OCI-LY7 (cell line): ENCODE measurements around the gene SLC17A7. TPM values are rescaled to one million over a fixed set of nuclear protein-coding genes. Genes with fewer than 3 reads are reported as not detected.

Experiments used
- BruUV-seq: library from RNA; stranded (reverse); fragments of 400-500 nt; replicated peaks from 2 replicates; lab custom pipeline; 2021; lab: Mats Ljungman, UMichigan
- CTCF ChIA-PET: fragments of 300-600 bp; sonication (Branson Sonifier 250); formaldehyde crosslinking; loops from one replicate; lab custom pipeline; 2022; ENCODE audit warnings: antibody characterized with exemption; ENCODE audit not compliant: unreplicated experiment; lab: Charles Lee
- POLR2A ChIA-PET: fragments of 300-600 bp; sonication (Branson Sonifier 250); formaldehyde crosslinking; loops from one replicate; lab custom pipeline; 2022; ENCODE audit warnings: antibody characterized with exemption; lab: Charles Lee
- DNase-seq: peaks from one replicate; pipeline ENCODE4 v3.0.0-alpha.2; 2015; ENCODE audit warnings: low spot score
- H2AFZ ChIP-seq: fragments of 200-600 bp; sonication (generic), shearing (Covaris generic); 2 replicates; pipeline ENCODE4 v1.6.1; 2014; ENCODE audit warnings: mild to moderate bottlenecking, antibody characterized with exemption, low read length, moderate library complexity
- H3K27ac ChIP-seq: fragments of 200-600 bp; sonication (generic); 2 replicates; pipeline ENCODE4 v1.5.1; 2014; ENCODE audit warnings: mixed run types, low read depth, mild to moderate bottlenecking, moderate library complexity, low read length, inconsistent platforms; ENCODE audit not compliant: poor library complexity, severe bottlenecking
- H3K36me3 ChIP-seq: fragments of 200-600 bp; sonication (generic); 2 replicates; pipeline ENCODE4 v1.6.1; 2014; ENCODE audit warnings: mild to moderate bottlenecking, antibody characterized with exemption, low read length, moderate library complexity, mixed read lengths; ENCODE audit not compliant: insufficient read depth
- H3K4me1 ChIP-seq: fragments of 200-600 bp; sonication (generic); 2 replicates; pipeline ENCODE4 v1.5.1; 2014; ENCODE audit warnings: mild to moderate bottlenecking, low read length; ENCODE audit not compliant: insufficient read depth, poor library complexity, severe bottlenecking
- H3K4me2 ChIP-seq: fragments of 200-600 bp; sonication (generic); 2 replicates; pipeline ENCODE4 v1.6.1; 2014; ENCODE audit warnings: mild to moderate bottlenecking, low read length
- H3K4me3 ChIP-seq: fragments of 200-600 bp; sonication (generic); 2 replicates; pipeline ENCODE4 v1.5.1; 2014; ENCODE audit warnings: mild to moderate bottlenecking, low read depth, low read length; ENCODE audit not compliant: poor library complexity, severe bottlenecking
- H3K79me2 ChIP-seq: fragments of 200-600 bp; sonication (generic); 2 replicates; pipeline ENCODE4 v1.6.1; 2016; ENCODE audit warnings: low read depth, mild to moderate bottlenecking, low read length, moderate library complexity, mixed read lengths; ENCODE audit not compliant: insufficient read depth
- H3K9me2 ChIP-seq: fragments of 200-600 bp; sonication (generic); 2 replicates; pipeline ENCODE4 v1.6.1; 2016; ENCODE audit warnings: mild to moderate bottlenecking, low read length, mixed read lengths; ENCODE audit not compliant: insufficient read depth
- H3K9me3 ChIP-seq: fragments of 200-600 bp; sonication (generic); 2 replicates; pipeline ENCODE4 v1.6.1; 2014; ENCODE audit warnings: mild to moderate bottlenecking, mixed run types, low read length, mixed read lengths
- H4K20me1 ChIP-seq: fragments of 200-600 bp; sonication (generic); 2 replicates; pipeline ENCODE4 v1.6.1; 2014; ENCODE audit warnings: mild to moderate bottlenecking, antibody characterized with exemption, low read length, moderate library complexity, mixed read lengths; ENCODE audit not compliant: insufficient read depth
- EZH2phosphoT487 ChIP-seq: fragments of 200-600 bp; sonication (generic); IDR thresholded peaks from 2 replicates; pipeline ENCODE4 v1.6.1; 2018; ENCODE audit warnings: low read depth, borderline replicate concordance, mild to moderate bottlenecking, mixed run types, antibody characterized with exemption, low read length, moderate library complexity, mixed read lengths
- intact Hi-C: fragments of 100-400 bp; cut with micrococcal nuclease; formaldehyde crosslinking; loops from one replicate; pipeline ENCODE4 v1.10.0; 2022; ENCODE audit not compliant: unreplicated experiment
- total RNA-seq, 2 experiments: library from RNA; depleted of rRNA in 1 of 2; stranded (reverse); fragments of >200 nt in 1 of 2; shearing (Covaris generic) in 1 of 2; gene quantifications; 2 replicates each; pipeline ENCODE4 v1.2.3, GENCODE V29; 2014 to 2022
- TF ChIP-seq, protein P1 (sequence below): fragments of 200-600 bp; sonication (generic); conservative IDR thresholded peaks from 2 replicates; pipeline ENCODE4 v1.5.1; 2014; ENCODE audit warnings: mild to moderate bottlenecking, antibody characterized with exemption, low read length, moderate library complexity, mixed read lengths

The SLC17A7 gene
- total RNA-seq, 2 experiments from 2014 or later: 1.3 TPM

- Histone ChIP-seq H3K9me2 (no peaks in the 10 kb centered on the region), H3K36me3 (no peaks in the 10 kb centered on the region), H3K79me2 (no peaks in the 10 kb centered on the region), H3K4me2 (no peak overlapping the region), H3K9me3 (no peaks in the 10 kb centered on the region), H2AFZ (no peak overlapping the region), H3K4me3 (no peak overlapping the region), H3K4me1 (peaks cover 37% of the 10 kb centered on the region), H4K20me1 (no peaks in the 10 kb centered on the region), H3K27ac (no peak overlapping the region)
- no TSS peak for BruUV-seq
- TF ChIP-seq, protein P1, sequence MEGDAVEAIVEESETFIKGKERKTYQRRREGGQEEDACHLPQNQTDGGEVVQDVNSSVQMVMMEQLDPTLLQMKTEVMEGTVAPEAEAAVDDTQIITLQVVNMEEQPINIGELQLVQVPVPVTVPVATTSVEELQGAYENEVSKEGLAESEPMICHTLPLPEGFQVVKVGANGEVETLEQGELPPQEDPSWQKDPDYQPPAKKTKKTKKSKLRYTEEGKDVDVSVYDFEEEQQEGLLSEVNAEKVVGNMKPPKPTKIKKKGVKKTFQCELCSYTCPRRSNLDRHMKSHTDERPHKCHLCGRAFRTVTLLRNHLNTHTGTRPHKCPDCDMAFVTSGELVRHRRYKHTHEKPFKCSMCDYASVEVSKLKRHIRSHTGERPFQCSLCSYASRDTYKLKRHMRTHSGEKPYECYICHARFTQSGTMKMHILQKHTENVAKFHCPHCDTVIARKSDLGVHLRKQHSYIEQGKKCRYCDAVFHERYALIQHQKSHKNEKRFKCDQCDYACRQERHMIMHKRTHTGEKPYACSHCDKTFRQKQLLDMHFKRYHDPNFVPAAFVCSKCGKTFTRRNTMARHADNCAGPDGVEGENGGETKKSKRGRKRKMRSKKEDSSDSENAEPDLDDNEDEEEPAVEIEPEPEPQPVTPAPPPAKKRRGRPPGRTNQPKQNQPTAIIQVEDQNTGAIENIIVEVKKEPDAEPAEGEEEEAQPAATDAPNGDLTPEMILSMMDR: no peak
- TF ChIP-seq EZH2phosphoT487: no peak
- ChIA-PET CTCF (interaction anchor here (0.8 kb wide), 1 partner anchor 41 kb away, joined by 5 read pairs; no protein-coding TSS in a partner anchor), POLR2A (no interaction called here)
- DNase-seq: no peak
- intact Hi-C loops: no loop called here
Measured at GRCh38 chr19:49432141-49433073, 8.9 kb downstream of the SLC17A7 start.

GRCh38 chr19:49431330-49431749 lies 10.0 kb downstream of the SLC17A7 start:
- no peaks in the 10 kb centered on the region for H3K9me3 ChIP-seq

More at GRCh38 chr19:49431330-49431749, 10.0 kb downstream of the SLC17A7 start:
- intact Hi-C loops: no loop called here
- H3K4me1 ChIP-seq: peaks cover 41% of the 10 kb centered on the region
- H3K27ac ChIP-seq: no peak overlapping the region
- no peak overlapping the region for H3K4me3 ChIP-seq
- H3K9me2 ChIP-seq: no peaks in the 10 kb centered on the region
- H3K79me2 ChIP-seq: no peaks in the 10 kb centered on the region
- no TSS peak for BruUV-seq
- no peaks in the 10 kb centered on the region for H3K36me3 ChIP-seq
- no peak for TF ChIP-seq EZH2phosphoT487
- TF ChIP-seq, protein P1: no peak
- CTCF ChIA-PET: interaction anchor here (0.8 kb wide), 1 partner anchor 40 kb away, joined by 5 read pairs; no protein-coding TSS in a partner anchor
- H3K4me2 ChIP-seq: no peak overlapping the region
- no peak overlapping the region for H2AFZ ChIP-seq
- POLR2A ChIA-PET: no interaction called here
- H4K20me1 ChIP-seq: no peaks in the 10 kb centered on the region
- no peak for DNase-seq
